Liver (tissue), 9 donors: ENCODE results near the gene GLIS1. TPM values are rescaled to one million over a fixed set of nuclear protein-coding genes. Genes with fewer than 3 reads are reported as not detected.

ENCODE experiments used
- DNase-seq: peaks from one replicate; pipeline ENCODE4 v3.0.0-alpha.2; 2017; ENCODE audit warnings: low spot score
- H3K27ac ChIP-seq, 2 donors: one replicate each; pipeline ENCODE4 v1.7.0; 2013; ENCODE audit warnings: inconsistent platforms in 2 of 2, low read length in 2 of 2, control low read depth in 1 of 2, low read depth in 1 of 2, mild to moderate bottlenecking in 1 of 2
- H3K27me3 ChIP-seq, 4 donors: one replicate each; pipeline versions ENCODE4 v1.6.1 to v1.7.0; 2013; ENCODE audit warnings: low read length in 3 of 4, inconsistent platforms in 1 of 4, mild to moderate bottlenecking in 1 of 4, moderate library complexity in 1 of 4; ENCODE audit not compliant: control insufficient read depth in 4 of 4, insufficient read depth in 4 of 4
- H3K36me3 ChIP-seq, 4 donors: one replicate each; pipeline versions ENCODE4 v1.6.1 to v1.7.0; 2013; ENCODE audit warnings: low read length in 3 of 4, mild to moderate bottlenecking in 3 of 4, low read depth in 1 of 4, moderate library complexity in 1 of 4; ENCODE audit not compliant: control insufficient read depth in 4 of 4, insufficient read depth in 3 of 4
- H3K4me1 ChIP-seq, 4 donors: one replicate each; pipeline versions ENCODE4 v1.6.1 to v1.7.0; 2013; ENCODE audit warnings: low read length in 3 of 4, mild to moderate bottlenecking in 3 of 4, moderate library complexity in 1 of 4; ENCODE audit not compliant: control insufficient read depth in 4 of 4, insufficient read depth in 4 of 4
- H3K4me3 ChIP-seq, 3 donors: one replicate each; pipeline versions ENCODE4 v1.6.1 to v1.7.0; 2013; ENCODE audit warnings: low read length in 3 of 3, control low read depth in 1 of 3, low read depth in 1 of 3, mild to moderate bottlenecking in 1 of 3
- H3K9ac ChIP-seq, 2 donors: one replicate each; pipeline ENCODE4 v1.7.0; 2013; ENCODE audit warnings: low read length in 2 of 2, mild to moderate bottlenecking in 2 of 2, moderate library complexity in 2 of 2, control low read depth in 1 of 2, low read depth in 1 of 2
- H3K9me3 ChIP-seq, 4 donors: one replicate each; pipeline versions ENCODE4 v1.6.1 to v1.7.0; 2013; ENCODE audit warnings: low read length in 3 of 4; ENCODE audit not compliant: control insufficient read depth in 4 of 4
- EGR1 ChIP-seq, 2 donors: IDR thresholded peaks; 2 replicates each; pipeline ENCODE4 v1.6.1; 2016 to 2018; ENCODE audit warnings: antibody characterized with exemption in 2 of 2, low read depth in 2 of 2
- FOXA1 ChIP-seq: IDR thresholded peaks from 2 replicates; pipeline ENCODE4 v1.6.1; 2016; ENCODE audit warnings: antibody characterized with exemption
- FOXA2 ChIP-seq: IDR thresholded peaks from 2 replicates; pipeline ENCODE4 v1.6.1; 2016; ENCODE audit warnings: antibody characterized with exemption
- GABPA ChIP-seq, 2 donors: IDR thresholded peaks in 1 of 2; conservative IDR thresholded peaks in 1 of 2; 2 replicates each; pipeline ENCODE4 v1.6.1; 2016; ENCODE audit warnings: antibody characterized with exemption in 2 of 2, mild to moderate bottlenecking in 1 of 2, moderate library complexity in 1 of 2
- HNF4A ChIP-seq, 2 donors: conservative IDR thresholded peaks; 2 replicates each; pipeline ENCODE4 v1.6.1; 2016; ENCODE audit warnings: antibody characterized with exemption in 2 of 2, mild to moderate bottlenecking in 2 of 2
- HNF4G ChIP-seq: IDR thresholded peaks from 2 replicates; pipeline ENCODE4 v1.6.1; 2016; ENCODE audit warnings: antibody characterized with exemption
- JUND ChIP-seq, 2 donors: IDR thresholded peaks; 2 replicates each; pipeline ENCODE4 v1.6.1; 2016; ENCODE audit warnings: antibody characterized with exemption in 2 of 2
- NR2F2 ChIP-seq: IDR thresholded peaks from 2 replicates; pipeline ENCODE4 v1.6.1; 2016; ENCODE audit warnings: antibody characterized with exemption
- RXRA ChIP-seq, 2 donors: IDR thresholded peaks; 2 replicates each; pipeline ENCODE4 v1.6.1; 2017 to 2018; ENCODE audit warnings: antibody characterized with exemption in 2 of 2, mild to moderate bottlenecking in 1 of 2
- SP1 ChIP-seq: IDR thresholded peaks from 2 replicates; pipeline ENCODE4 v1.6.1; 2018; ENCODE audit warnings: antibody characterized with exemption, mild to moderate bottlenecking
- TAF1 ChIP-seq: conservative IDR thresholded peaks from 2 replicates; pipeline ENCODE4 v1.6.1; 2016; ENCODE audit warnings: antibody characterized with exemption, mild to moderate bottlenecking
- YY1 ChIP-seq: IDR thresholded peaks from 2 replicates; pipeline ENCODE4 v1.6.1; 2016; ENCODE audit warnings: antibody characterized with exemption, mild to moderate bottlenecking
- WGBS: extraction: QIAGEN DNeasy Blood & Tissue Kit; methylation state at CpG from one replicate; pipeline ENCODE4 v1.1.7; 2013; 5-methylcytosine and 5-hydroxymethylcytosine counted together
- polyA plus RNA-seq, 2 donors: library from polyadenylated mRNA; stranded (reverse) in 1 of 2; unstranded in 1 of 2; fragments of 200-250 nt in 1 of 2; fragments of >200 nt in 1 of 2; fragmentation: Nextera tagmentation in 1 of 2; extraction: Ambion mirVana in 1 of 2; gene quantifications; one replicate each; pipeline versions ENCODE4 v1.2.1 to v1.2.3, GENCODE V29; 2013 to 2015
- total RNA-seq, 2 donors: library from RNA; depleted of rRNA; stranded (reverse); fragments of >200 nt; gene quantifications; one replicate each; pipeline ENCODE4 v1.2.3, GENCODE V29; 2014
- TF ChIP-seq, protein P1 (sequence below): IDR thresholded peaks from 2 replicates; pipeline ENCODE4 v1.6.1; 2016; ENCODE audit warnings: antibody characterized with exemption
- TF ChIP-seq, protein P2 (sequence below): fragments of 150-350 bp; IDR thresholded peaks from 2 replicates; pipeline ENCODE4 v1.5.1; 2017; ENCODE audit warnings: improper control_type of control experiment, low read depth, low read length; ENCODE audit not compliant: missing input control
- TF ChIP-seq, protein P3 (sequence below): IDR thresholded peaks from 2 replicates; pipeline ENCODE4 v1.6.1; 2016; ENCODE audit warnings: antibody characterized with exemption, mild to moderate bottlenecking
- TF ChIP-seq, protein P4 (sequence below): IDR thresholded peaks from 2 replicates; pipeline ENCODE4 v1.6.1; 2016; ENCODE audit warnings: antibody characterized with exemption
- TF ChIP-seq, protein P5 (sequence below): IDR thresholded peaks from 2 replicates; pipeline ENCODE4 v1.6.1; 2016; ENCODE audit warnings: antibody characterized with exemption
- donor health status: healthy.
- donor health status: healthy.
- donor health status: healthy.
- donor health status: healthy.
- donor health status: healthy.

The GLIS1 gene
- total and polyA plus RNA-seq, 4 donors: under 0.01 to 0.05 TPM; not detected in 2

DNA sequence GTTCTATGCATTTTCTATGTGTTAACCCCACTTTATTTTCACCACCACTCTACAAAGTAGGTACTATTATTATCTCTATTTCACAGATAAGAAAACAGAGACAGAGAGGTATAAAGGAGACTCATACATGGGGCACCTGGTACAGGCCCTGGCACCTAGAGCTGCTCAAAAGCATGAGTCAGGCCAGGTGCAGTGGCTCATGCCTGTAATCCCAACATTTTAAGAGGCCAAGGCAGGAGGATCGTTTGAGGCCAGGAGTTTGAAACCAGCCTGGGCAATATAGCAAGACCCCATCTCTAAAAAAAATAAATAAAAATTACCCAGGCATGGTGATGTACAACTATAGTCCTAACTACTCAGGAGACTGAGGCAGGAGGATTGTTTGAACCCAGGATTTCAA lies 35.8 kb downstream of the GLIS1 start (continued):
- TF ChIP-seq, protein P1, sequence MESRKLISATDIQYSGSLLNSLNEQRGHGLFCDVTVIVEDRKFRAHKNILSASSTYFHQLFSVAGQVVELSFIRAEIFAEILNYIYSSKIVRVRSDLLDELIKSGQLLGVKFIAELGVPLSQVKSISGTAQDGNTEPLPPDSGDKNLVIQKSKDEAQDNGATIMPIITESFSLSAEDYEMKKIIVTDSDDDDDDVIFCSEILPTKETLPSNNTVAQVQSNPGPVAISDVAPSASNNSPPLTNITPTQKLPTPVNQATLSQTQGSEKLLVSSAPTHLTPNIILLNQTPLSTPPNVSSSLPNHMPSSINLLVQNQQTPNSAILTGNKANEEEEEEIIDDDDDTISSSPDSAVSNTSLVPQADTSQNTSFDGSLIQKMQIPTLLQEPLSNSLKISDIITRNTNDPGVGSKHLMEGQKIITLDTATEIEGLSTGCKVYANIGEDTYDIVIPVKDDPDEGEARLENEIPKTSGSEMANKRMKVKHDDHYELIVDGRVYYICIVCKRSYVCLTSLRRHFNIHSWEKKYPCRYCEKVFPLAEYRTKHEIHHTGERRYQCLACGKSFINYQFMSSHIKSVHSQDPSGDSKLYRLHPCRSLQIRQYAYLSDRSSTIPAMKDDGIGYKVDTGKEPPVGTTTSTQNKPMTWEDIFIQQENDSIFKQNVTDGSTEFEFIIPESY: no peak

DNA sequence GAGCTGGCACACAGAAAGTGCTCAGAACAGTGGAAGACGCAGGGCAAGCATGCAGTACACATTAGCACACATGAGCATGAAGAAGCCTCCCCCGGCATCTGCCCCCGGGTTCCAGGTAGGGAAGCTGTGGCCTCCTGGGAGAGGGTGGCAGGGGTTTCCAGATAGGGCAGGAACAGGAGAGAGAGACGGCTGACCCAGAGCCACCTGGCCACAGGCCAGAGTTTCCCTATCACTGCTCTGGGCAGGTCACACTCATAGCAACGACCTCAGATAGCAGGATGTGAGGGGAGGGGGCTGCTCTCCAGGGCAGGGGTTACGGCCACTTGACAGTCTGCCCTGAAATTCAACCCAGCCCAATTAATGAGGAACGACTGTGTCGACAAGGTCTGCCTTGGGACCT lies 36.6 kb downstream of the GLIS1 start:
- Histone ChIP-seq H3K27me3 (no peaks in the 10 kb centered on the region), H3K4me3 (no peak overlapping the region), H3K9ac (no peak overlapping the region), H3K27ac (no peak overlapping the region), H3K9me3 (no peaks in the 10 kb centered on the region), H3K36me3 (no peaks in the 10 kb centered on the region), H3K4me1 (no peaks in the 10 kb centered on the region)
- no peak for TF ChIP-seq RXRA (IDR thresholded peaks at IDR 0.05)
- no peak for TF ChIP-seq HNF4A (conservative IDR thresholded peaks at IDR 0.05)
- TF ChIP-seq, protein P2, sequence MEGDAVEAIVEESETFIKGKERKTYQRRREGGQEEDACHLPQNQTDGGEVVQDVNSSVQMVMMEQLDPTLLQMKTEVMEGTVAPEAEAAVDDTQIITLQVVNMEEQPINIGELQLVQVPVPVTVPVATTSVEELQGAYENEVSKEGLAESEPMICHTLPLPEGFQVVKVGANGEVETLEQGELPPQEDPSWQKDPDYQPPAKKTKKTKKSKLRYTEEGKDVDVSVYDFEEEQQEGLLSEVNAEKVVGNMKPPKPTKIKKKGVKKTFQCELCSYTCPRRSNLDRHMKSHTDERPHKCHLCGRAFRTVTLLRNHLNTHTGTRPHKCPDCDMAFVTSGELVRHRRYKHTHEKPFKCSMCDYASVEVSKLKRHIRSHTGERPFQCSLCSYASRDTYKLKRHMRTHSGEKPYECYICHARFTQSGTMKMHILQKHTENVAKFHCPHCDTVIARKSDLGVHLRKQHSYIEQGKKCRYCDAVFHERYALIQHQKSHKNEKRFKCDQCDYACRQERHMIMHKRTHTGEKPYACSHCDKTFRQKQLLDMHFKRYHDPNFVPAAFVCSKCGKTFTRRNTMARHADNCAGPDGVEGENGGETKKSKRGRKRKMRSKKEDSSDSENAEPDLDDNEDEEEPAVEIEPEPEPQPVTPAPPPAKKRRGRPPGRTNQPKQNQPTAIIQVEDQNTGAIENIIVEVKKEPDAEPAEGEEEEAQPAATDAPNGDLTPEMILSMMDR: no peak
- TF ChIP-seq HNF4G: no peak
- TF ChIP-seq EGR1 (IDR thresholded peaks at IDR 0.05; ENCODE audit: low read depth in 2 of 2): no peak
- TF ChIP-seq, protein P1: no peak
- no peak for TF ChIP-seq SP1
- TF ChIP-seq, protein P3, sequence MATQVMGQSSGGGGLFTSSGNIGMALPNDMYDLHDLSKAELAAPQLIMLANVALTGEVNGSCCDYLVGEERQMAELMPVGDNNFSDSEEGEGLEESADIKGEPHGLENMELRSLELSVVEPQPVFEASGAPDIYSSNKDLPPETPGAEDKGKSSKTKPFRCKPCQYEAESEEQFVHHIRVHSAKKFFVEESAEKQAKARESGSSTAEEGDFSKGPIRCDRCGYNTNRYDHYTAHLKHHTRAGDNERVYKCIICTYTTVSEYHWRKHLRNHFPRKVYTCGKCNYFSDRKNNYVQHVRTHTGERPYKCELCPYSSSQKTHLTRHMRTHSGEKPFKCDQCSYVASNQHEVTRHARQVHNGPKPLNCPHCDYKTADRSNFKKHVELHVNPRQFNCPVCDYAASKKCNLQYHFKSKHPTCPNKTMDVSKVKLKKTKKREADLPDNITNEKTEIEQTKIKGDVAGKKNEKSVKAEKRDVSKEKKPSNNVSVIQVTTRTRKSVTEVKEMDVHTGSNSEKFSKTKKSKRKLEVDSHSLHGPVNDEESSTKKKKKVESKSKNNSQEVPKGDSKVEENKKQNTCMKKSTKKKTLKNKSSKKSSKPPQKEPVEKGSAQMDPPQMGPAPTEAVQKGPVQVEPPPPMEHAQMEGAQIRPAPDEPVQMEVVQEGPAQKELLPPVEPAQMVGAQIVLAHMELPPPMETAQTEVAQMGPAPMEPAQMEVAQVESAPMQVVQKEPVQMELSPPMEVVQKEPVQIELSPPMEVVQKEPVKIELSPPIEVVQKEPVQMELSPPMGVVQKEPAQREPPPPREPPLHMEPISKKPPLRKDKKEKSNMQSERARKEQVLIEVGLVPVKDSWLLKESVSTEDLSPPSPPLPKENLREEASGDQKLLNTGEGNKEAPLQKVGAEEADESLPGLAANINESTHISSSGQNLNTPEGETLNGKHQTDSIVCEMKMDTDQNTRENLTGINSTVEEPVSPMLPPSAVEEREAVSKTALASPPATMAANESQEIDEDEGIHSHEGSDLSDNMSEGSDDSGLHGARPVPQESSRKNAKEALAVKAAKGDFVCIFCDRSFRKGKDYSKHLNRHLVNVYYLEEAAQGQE: no peak
- no peak for TF ChIP-seq JUND (IDR thresholded peaks at IDR 0.05)
- TF ChIP-seq TAF1: no peak
- TF ChIP-seq, protein P4, sequence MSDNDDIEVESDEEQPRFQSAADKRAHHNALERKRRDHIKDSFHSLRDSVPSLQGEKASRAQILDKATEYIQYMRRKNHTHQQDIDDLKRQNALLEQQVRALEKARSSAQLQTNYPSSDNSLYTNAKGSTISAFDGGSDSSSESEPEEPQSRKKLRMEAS: no peak
- TF ChIP-seq FOXA1: no peak
- no peak for TF ChIP-seq GABPA (IDR thresholded peaks at IDR 0.05 in 1 of 2, conservative IDR thresholded peaks at IDR 0.05 in 1 of 2)
- TF ChIP-seq FOXA2: no peak
- TF ChIP-seq YY1: no peak
- TF ChIP-seq, protein P5, sequence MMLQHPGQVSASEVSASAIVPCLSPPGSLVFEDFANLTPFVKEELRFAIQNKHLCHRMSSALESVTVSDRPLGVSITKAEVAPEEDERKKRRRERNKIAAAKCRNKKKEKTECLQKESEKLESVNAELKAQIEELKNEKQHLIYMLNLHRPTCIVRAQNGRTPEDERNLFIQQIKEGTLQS: no peak
- TF ChIP-seq NR2F2: no peak
- peak; percentile 52 for DNase-seq
- 43% methylated on average over 8 of the region's 8 CpGs for WGBS
